Peyer's patch (tissue), 4 donors: Measurements from ENCODE around the gene PER3. TPM values are rescaled to one million over a fixed set of nuclear protein-coding genes. Genes with fewer than 3 reads are reported as not detected.

Source experiments
- DNase-seq, 3 donors: peaks; one replicate each; pipeline ENCODE4 v3.0.0-alpha.2; 2017 to 2019
- H3K27ac ChIP-seq, 4 donors: fragments of 200-600 bp; sonication (generic); one replicate each; pipeline ENCODE4 v1.5.1; 2016 to 2019
- H3K27me3 ChIP-seq, 2 donors: fragments of 200-600 bp; sonication (generic); one replicate each; pipeline ENCODE4 v1.5.1; 2019
- H3K36me3 ChIP-seq, 3 donors: fragments of 200-600 bp; sonication (generic); one replicate each; pipeline ENCODE4 v1.5.1; 2016 to 2019
- H3K4me1 ChIP-seq, 4 donors: fragments of 200-600 bp; sonication (generic); one replicate each; pipeline ENCODE4 v1.5.1; 2016 to 2019
- H3K4me3 ChIP-seq, 4 donors: fragments of 200-600 bp; sonication (generic); 1 replicate in 3 of 4; 2 replicates in 1 of 4; pipeline ENCODE4 v1.5.1; 2016 to 2019; ENCODE audit warnings: mild to moderate bottlenecking in 1 of 4
- H3K9me3 ChIP-seq, 4 donors: fragments of 200-600 bp; sonication (generic); one replicate each; pipeline ENCODE4 v1.5.1; 2016 to 2019; ENCODE audit warnings: mild to moderate bottlenecking in 1 of 4
- POLR2A ChIP-seq, 2 donors: fragments of 450-650 bp; IDR thresholded peaks; one replicate each; pipeline ENCODE4 v1.5.1; 2017; ENCODE audit warnings: antibody characterized with exemption in 2 of 2, mild to moderate bottlenecking in 2 of 2, moderate library complexity in 2 of 2
- total RNA-seq, 4 donors: library from RNA; depleted of rRNA; stranded (reverse); fragments of >200 nt; gene quantifications; one replicate each; pipeline ENCODE4 v1.1.0, GENCODE V29; 2016
- TF ChIP-seq, protein P1 (sequence below), 6 experiments: fragments of 450-650 bp in 4 of 6; fragments of 200-600 bp in 2 of 6; sonication (generic) in 1 of 6; IDR thresholded peaks; one replicate each; pipeline ENCODE4 v1.5.1; 2017 to 2019; ENCODE audit warnings: antibody characterized with exemption in 6 of 6, mild to moderate bottlenecking in 3 of 6, moderate library complexity in 1 of 6

PER3 gene
- total RNA-seq, 4 donors from 2014 or later: 10.0 to 24.0 (median 18.5) TPM

- no peak overlapping the region for H3K4me3 ChIP-seq
- H3K36me3 ChIP-seq: no peaks in the 10 kb centered on the region
- no peaks in the 10 kb centered on the region for H3K9me3 ChIP-seq
- H3K27me3 ChIP-seq: no peaks in the 10 kb centered on the region
- no peak for TF ChIP-seq POLR2A (IDR thresholded peaks at IDR 0.05)
- TF ChIP-seq, protein P1, sequence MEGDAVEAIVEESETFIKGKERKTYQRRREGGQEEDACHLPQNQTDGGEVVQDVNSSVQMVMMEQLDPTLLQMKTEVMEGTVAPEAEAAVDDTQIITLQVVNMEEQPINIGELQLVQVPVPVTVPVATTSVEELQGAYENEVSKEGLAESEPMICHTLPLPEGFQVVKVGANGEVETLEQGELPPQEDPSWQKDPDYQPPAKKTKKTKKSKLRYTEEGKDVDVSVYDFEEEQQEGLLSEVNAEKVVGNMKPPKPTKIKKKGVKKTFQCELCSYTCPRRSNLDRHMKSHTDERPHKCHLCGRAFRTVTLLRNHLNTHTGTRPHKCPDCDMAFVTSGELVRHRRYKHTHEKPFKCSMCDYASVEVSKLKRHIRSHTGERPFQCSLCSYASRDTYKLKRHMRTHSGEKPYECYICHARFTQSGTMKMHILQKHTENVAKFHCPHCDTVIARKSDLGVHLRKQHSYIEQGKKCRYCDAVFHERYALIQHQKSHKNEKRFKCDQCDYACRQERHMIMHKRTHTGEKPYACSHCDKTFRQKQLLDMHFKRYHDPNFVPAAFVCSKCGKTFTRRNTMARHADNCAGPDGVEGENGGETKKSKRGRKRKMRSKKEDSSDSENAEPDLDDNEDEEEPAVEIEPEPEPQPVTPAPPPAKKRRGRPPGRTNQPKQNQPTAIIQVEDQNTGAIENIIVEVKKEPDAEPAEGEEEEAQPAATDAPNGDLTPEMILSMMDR (IDR thresholded peaks at IDR 0.05): no peak
- no peak overlapping the region for H3K27ac ChIP-seq
- H3K4me1 ChIP-seq: no peaks in the 10 kb centered on the region
- DNase-seq: no peak
Measured at GRCh38 chr1:7856345-7856744, 72.3 kb downstream of the PER3 start.

- Histone ChIP-seq H3K4me3 (no peak overlapping the region), H3K36me3 (no peaks in the 10 kb centered on the region), H3K27me3 (no peaks in the 10 kb centered on the region), H3K4me1 (no peaks in the 10 kb centered on the region), H3K27ac (no peak overlapping the region), H3K9me3 (no peaks in the 10 kb centered on the region)
- TF ChIP-seq, protein P1 (IDR thresholded peaks at IDR 0.05): no peak
- TF ChIP-seq POLR2A (IDR thresholded peaks at IDR 0.05): no peak
- no peak for DNase-seq
Measured at GRCh38 chr1:7857000-7857399, 72.9 kb downstream of the PER3 start.

- no peak for DNase-seq
- Histone ChIP-seq H3K36me3 (no peaks in the 10 kb centered on the region), H3K27ac (no peak overlapping the region), H3K27me3 (no peaks in the 10 kb centered on the region), H3K9me3 (no peaks in the 10 kb centered on the region), H3K4me3 (no peak overlapping the region), H3K4me1 (no peaks in the 10 kb centered on the region)
- TF ChIP-seq, protein P1 (IDR thresholded peaks at IDR 0.05): no peak
- TF ChIP-seq POLR2A (IDR thresholded peaks at IDR 0.05): no peak
Measured at GRCh38 chr1:7857985-7858384, 73.9 kb downstream of the PER3 start.

DNA sequence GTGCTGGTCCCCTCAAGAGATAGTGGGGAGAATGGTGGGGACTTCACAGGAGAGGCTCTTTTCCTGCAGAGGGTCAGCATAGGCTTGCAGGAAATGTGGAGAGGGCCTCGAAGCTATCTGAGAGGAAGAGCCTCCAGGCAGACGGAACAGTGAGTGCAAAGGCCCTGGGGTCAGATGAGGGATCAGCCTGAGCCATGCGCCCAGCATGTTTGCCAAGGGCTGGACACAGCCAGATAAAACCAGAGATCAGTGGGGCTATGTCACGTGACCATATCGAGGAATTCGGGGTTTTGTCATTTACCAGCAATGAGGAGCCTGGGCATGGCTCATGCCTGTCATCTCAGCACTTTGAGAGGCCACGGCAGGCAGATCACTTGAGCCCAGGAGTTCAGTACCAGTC, 75.3 kb downstream of the PER3 start:
- no peaks in the 10 kb centered on the region for H3K9me3 ChIP-seq
- H3K4me3 ChIP-seq: no peak overlapping the region
- H3K27me3 ChIP-seq: no peaks in the 10 kb centered on the region
- H3K4me1 ChIP-seq: no peaks in the 10 kb centered on the region
- no peak for TF ChIP-seq POLR2A (IDR thresholded peaks at IDR 0.05)
- TF ChIP-seq, protein P1 (IDR thresholded peaks at IDR 0.05): no peak
- no peaks in the 10 kb centered on the region for H3K36me3 ChIP-seq
- H3K27ac ChIP-seq: no peak overlapping the region
- DNase-seq: no peak

DNA sequence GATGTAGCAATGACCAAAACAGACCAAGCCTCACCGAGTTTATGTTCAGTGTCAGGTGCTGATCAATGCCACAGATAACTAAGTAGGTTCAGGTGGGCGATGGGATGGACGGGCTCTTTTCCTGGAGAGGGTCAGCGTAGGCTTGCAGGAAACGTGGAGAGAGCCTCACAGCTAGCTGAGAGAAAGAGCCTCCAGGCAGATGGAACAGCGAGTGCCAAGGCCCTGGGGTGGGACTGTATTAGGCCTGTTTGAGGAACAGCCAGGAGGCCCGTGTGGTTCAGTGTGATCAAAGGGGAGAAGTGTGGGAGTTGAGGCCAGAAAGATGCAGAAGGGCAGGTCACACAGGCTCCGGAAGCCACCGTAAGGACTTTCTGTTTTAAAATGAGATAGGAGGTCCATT, 76.0 kb downstream of the PER3 start:
- no peaks in the 10 kb centered on the region for H3K4me1 ChIP-seq
- no peak overlapping the region for H3K27ac ChIP-seq
- no peak for DNase-seq
- H3K27me3 ChIP-seq: no peaks in the 10 kb centered on the region
- no peak overlapping the region for H3K4me3 ChIP-seq
- TF ChIP-seq, protein P1 (IDR thresholded peaks at IDR 0.05): no peak
- no peak for TF ChIP-seq POLR2A (IDR thresholded peaks at IDR 0.05)
- no peaks in the 10 kb centered on the region for H3K9me3 ChIP-seq
- no peaks in the 10 kb centered on the region for H3K36me3 ChIP-seq

DNA sequence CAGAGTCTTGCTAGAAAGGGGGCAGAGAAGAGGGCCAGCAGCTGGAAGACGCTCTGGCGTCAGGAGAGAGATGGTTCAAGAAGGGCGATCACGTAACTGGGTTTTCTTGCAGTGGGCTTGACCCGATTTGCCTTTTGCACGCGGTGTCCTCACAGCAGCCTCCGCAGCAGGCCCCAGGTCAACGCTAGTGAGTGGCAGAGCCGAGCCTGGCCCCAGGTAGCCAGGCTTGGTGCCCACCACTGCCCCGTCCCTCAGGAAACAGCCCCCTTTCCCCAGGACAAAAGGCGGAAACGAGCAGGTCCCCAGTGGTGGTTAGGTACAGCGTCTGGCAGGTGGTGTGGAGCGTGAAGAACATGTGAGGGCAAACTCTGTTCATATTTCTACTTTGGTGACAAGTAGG, 77.4 kb downstream of the PER3 start:
- no peak for TF ChIP-seq POLR2A (IDR thresholded peaks at IDR 0.05)
- TF ChIP-seq, protein P1 (IDR thresholded peaks at IDR 0.05): no peak

More for the DNA sequence above, 77.4 kb downstream of the PER3 start:
- H3K9me3 ChIP-seq: no peaks in the 10 kb centered on the region
- no peaks in the 10 kb centered on the region for H3K36me3 ChIP-seq
- no peak for DNase-seq
- no peaks in the 10 kb centered on the region for H3K4me1 ChIP-seq
- H3K27ac ChIP-seq: no peak overlapping the region
- no peak overlapping the region for H3K4me3 ChIP-seq
- H3K27me3 ChIP-seq: no peaks in the 10 kb centered on the region
